GM12873 (cell line): ENCODE measurements around the gene FAM217A.

Experiments
- TF ChIP-seq, protein P1 (sequence below): IDR thresholded peaks from 2 replicates; pipeline ENCODE4 v1.5.1; 2012; ENCODE audit warnings: low read depth, mild to moderate bottlenecking, moderate library complexity, low read length, control low read depth; ENCODE audit not compliant: insufficient read depth; ENCODE audit errors: missing control alignments

Gene FAM217A

DNA sequence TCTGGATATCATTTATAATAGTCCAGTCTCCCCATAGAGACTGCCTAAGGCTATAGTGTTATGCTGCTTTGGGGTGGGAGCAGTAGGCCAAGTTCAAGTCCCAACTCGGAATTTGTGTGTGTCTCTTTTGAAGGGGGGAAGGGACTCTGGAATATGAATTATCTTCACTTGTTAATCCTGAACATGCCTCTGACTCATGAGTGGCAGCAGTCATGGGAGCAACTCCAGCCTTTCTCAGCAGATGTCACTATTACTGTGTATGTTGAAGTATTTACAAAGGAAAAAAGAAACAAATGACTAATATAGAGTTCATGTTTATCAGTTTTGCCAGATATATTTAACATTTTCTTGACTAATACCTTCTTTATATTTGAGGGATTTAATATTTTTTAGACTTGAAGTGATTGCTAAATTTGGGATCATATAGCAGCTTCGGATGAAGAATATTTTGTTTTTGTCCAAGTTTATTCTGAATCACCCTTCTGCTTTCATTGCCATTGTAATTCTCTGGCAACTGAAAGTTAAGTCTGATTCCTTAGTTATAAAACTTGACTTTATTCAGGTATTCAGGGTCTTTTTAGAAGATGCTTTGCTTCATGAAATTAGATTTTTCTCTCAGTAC is 23.4 kb downstream of the FAM217A start:
- TF ChIP-seq, protein P1, sequence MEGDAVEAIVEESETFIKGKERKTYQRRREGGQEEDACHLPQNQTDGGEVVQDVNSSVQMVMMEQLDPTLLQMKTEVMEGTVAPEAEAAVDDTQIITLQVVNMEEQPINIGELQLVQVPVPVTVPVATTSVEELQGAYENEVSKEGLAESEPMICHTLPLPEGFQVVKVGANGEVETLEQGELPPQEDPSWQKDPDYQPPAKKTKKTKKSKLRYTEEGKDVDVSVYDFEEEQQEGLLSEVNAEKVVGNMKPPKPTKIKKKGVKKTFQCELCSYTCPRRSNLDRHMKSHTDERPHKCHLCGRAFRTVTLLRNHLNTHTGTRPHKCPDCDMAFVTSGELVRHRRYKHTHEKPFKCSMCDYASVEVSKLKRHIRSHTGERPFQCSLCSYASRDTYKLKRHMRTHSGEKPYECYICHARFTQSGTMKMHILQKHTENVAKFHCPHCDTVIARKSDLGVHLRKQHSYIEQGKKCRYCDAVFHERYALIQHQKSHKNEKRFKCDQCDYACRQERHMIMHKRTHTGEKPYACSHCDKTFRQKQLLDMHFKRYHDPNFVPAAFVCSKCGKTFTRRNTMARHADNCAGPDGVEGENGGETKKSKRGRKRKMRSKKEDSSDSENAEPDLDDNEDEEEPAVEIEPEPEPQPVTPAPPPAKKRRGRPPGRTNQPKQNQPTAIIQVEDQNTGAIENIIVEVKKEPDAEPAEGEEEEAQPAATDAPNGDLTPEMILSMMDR, result no peak

DNA sequence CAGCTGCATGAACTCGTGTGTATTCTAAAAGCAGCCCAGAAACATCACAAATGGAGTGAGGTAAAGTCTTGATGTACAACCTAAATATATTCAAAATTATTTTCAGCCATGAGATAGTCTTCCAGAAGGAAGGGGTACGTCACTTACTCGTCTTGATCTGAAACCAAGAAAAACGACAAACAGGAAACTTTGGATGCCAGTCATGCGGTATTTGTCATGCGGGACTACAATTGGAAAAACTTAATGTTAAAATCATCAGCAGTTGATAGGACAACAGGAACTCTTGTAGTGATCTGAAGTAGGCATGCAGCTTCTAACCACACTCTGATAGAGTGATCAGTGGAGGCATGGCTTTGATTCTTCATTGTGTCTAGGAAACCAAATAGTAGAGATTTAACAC is 29.7 kb downstream of the FAM217A start:
- TF ChIP-seq, protein P1, result no peak

DNA sequence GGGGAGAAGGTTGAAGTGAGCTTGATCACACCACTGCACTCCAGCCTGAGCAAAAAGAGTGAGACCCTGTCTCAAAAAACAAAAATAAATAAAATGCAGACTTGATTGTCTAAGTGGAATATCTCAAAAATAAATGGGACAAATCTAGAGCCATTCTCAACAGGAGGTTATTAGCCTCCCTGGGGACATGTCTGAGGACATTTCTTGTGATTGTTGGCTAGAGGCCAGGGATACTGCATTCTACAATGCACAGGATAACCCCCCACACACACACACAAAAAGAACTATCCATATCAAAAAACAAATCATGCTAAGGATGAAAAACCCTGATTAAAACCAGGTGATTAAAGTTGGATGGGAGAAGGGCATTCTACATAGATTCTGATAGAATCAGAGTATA is 37.5 kb downstream of the FAM217A start:
- TF ChIP-seq, protein P1, result no peak

DNA sequence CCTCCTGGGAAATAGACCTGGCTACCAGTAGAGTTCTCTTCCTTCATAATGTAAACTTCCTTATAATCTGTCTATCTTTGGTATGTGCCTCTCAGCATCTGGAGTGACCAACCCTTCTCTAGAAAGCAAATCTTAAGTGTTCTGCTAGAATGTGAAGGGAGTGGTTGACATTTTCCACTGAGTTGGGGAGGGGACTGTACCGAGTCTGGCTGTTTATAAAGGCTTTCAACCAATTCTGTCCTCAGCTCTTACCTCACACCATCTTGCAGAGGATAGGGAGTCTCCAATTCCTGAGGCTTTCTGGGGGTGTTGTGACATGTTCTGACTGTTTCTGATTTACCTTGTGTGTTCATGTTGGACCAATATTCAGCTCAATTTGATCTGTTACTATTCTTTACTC is 39.6 kb downstream of the FAM217A start:
- TF ChIP-seq, protein P1, result no peak

DNA sequence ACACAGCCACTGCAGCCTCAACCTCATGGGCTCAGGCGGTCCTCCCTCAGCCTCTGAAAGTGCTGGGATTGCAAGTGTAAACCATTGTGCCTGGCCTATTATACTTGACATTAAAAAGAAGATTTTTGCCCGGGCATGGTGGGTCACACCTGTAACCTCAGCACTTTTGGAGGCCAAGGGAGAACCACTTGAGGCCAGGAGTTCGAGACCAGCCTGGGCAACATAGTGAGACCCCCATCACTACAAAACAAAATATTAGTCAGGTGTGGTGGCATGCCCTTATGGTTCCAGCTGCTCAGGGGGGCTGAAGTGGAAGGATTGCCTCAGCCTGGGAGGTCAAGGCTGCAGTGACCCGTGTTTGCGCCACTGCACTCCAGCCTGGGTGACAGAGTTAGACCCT is 42.4 kb downstream of the FAM217A start:
- TF ChIP-seq, protein P1, result no peak

DNA sequence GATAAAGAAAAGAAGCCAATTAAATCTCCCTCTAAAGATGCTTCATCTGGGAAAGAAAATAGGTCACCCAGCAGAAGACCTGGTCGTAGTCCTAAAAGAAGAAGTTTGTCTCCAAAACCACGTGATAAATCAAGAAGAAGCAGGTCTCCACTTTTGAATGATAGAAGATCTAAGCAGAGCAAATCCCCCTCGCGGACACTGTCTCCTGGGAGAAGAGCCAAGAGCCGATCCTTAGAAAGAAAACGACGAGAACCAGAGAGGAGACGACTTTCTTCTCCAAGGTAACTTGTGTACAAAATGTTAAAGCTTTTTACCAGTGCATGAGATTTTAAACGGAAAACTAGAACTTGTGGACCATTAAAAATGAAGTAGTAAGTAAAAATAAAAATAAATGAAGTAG is 46.5 kb downstream of the FAM217A start:
- TF ChIP-seq, protein P1, result no peak

DNA sequence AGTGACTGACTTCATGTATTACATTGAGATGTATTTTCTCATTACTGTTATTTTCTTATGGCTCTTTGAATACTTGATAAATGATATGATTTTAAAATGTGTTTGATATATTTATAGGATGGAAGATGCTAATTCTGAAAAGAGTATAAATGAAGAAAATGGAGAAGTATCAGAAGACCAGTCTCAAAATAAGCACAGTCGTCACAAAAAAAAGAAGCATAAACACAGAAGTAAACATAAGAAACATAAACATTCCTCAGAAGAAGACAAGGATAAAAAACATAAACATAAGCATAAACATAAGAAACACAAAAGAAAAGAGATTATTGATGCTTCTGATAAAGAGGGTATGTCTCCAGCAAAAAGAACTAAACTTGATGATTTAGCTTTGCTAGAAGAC is 47.5 kb downstream of the FAM217A start:
- TF ChIP-seq, protein P1, result no peak
